Panc1 (cell line): ENCODE results near the gene SERTAD2.

Source experiments
- CTCF ChIP-seq: fragments of 450-650 bp; IDR thresholded peaks from 2 replicates; pipeline ENCODE4 v1.5.1; 2017; ENCODE audit warnings: mild to moderate bottlenecking
- POLR2AphosphoS5 ChIP-seq: IDR thresholded peaks from 2 replicates; pipeline ENCODE4 v1.6.1; 2012; ENCODE audit warnings: mild to moderate bottlenecking, low read depth, low read length, moderate library complexity
- REST ChIP-seq, 2 experiments: IDR thresholded peaks; 2 replicates each; pipeline ENCODE4 v1.6.1; 2011 to 2012; ENCODE audit warnings: low read depth in 2 of 2, control low read depth in 1 of 2, low read length in 1 of 2, mild to moderate bottlenecking in 1 of 2, moderate library complexity in 1 of 2; ENCODE audit not compliant: insufficient read depth in 1 of 2
- SIN3A ChIP-seq: IDR thresholded peaks from 2 replicates; pipeline ENCODE4 v1.6.1; 2012; ENCODE audit warnings: low read depth, mild to moderate bottlenecking, low read length, moderate library complexity, borderline replicate concordance; ENCODE audit not compliant: insufficient read depth
- TCF7L2 ChIP-seq: IDR thresholded peaks from 2 replicates; pipeline ENCODE4 v1.6.1; 2011; ENCODE audit warnings: mild to moderate bottlenecking, low read depth, low read length, inconsistent platforms

GRCh38 chr2:64582774-64583340, 70.9 kb downstream of the SERTAD2 start:
- no peak for TF ChIP-seq CTCF
- TF ChIP-seq POLR2AphosphoS5 = no peak
- no peak for TF ChIP-seq TCF7L2
- TF ChIP-seq REST (IDR thresholded peaks at IDR 0.05; ENCODE audit: insufficient read depth in 1 of 2, low read depth in 2 of 2, low read length in 1 of 2) = no peak
- no peak for TF ChIP-seq SIN3A
